Activated CD8-positive, alpha-beta memory T cell treated with anti-CD3 and anti-CD28 coated beads for 24 hours (primary cell): ENCODE data around the gene POLR3GL.

Source experiments
- DNase-seq: peaks from one replicate; pipeline ENCODE4 v3.0.0-alpha.2; 2020

Gene POLR3GL

DNA sequence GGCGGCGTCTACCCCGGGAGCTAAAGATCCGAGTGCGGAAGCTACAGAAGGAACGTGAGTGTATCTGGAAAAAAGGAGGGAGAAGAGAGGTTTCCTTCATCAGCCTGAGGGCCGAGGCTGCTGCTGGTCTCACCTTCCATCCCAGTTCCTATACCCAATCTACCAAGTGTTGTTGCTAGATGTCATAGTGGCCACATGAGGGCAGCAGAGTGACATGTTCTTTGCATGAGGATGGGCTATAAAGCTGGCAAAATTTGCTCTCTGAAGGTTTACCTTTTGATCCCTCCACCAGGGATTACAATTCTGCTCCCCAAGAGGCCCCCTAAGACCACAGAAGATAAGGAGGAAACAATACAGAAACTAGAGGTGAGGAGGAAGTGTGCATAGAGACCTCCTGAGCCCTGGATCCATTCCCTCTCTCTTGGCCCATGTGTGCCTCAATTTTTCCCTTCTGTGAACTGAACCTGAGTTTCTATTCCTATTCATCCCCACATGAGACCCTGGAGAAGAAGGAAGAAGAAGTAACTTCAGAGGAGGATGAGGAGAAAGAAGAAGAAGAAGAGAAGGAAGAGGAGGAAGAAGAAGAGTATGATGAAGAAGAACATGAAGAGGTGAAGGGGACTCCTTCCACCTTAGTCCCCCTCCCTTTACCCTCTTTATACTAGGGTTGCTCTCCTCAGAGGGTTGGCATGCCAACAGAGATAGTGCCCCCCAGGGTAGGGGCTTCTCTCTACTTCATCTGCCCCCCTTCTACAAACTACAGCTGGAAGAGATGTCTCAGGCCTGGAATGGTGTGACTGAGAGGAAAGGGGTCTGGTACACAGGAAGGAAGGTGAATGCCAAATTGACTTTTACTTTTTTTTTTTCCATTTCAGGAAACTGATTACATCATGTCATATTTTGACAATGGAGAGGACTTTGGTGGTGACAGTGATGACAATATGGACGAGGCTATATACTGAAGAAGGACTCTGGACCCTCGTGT is 13.3 kb downstream of the POLR3GL start:
- peak; percentile 79 for DNase-seq

DNA sequence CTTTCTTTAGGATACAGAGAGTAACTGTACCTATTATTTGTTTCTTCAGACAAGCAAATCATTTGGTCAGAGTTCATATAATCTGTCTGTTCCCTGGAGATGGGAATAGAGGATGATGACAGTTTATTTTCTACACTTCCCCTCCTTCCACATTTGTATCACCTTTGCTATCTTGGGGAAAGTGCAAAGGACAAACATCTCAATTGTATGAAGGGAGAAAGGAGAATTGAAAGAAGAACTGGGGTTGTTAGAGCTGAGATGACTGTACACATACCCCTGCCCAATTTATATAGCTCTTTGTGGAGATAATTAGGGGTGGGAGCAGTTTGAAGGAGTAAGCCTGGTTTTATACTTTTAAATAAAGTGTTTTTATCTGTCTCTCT is 14.0 kb downstream of the POLR3GL start:
- no peak for DNase-seq

DNA sequence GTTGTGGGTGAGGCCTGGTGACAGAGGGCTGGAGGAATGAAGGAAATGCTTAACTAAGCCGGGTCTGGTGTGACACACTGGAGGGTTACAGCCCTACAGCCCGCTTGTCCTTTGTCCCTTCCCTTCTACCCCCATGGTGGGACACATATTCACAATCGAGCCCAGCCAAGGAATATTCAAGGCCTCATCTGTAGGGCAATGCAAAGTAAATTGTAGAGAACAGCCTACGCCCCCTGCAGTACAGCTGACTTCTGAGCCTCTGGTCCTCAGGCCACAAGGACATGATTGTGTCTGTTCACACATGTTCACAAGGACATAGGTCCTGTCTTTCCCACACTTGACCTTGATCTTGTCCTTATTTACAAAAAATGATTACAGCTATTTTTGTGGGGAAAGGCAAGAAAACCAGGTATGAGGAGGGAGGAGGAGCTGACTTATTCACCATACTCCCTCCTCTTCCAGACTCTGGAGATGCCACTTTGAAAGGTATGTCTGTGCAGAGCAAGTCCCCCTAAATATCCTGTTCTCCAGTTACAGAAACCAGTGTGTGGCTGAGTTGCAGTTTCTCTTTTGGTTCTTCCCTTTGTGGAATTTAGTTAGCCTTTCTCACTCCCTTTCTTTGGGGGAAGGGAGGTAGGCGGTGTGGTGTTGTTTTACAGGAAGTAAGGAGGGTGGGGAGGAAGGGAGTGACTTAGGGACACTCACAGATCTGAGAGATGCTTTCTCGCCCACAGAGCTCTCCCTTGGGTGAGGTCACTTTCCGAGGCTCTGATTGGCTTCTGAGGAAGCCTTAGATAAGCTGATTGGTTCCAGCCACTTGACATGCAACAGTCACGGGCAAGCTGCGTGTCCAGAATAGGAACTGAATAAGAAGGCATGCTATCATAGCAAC is 14.6 kb downstream of the POLR3GL start:
- DNase-seq, result peak; percentile 84

DNA sequence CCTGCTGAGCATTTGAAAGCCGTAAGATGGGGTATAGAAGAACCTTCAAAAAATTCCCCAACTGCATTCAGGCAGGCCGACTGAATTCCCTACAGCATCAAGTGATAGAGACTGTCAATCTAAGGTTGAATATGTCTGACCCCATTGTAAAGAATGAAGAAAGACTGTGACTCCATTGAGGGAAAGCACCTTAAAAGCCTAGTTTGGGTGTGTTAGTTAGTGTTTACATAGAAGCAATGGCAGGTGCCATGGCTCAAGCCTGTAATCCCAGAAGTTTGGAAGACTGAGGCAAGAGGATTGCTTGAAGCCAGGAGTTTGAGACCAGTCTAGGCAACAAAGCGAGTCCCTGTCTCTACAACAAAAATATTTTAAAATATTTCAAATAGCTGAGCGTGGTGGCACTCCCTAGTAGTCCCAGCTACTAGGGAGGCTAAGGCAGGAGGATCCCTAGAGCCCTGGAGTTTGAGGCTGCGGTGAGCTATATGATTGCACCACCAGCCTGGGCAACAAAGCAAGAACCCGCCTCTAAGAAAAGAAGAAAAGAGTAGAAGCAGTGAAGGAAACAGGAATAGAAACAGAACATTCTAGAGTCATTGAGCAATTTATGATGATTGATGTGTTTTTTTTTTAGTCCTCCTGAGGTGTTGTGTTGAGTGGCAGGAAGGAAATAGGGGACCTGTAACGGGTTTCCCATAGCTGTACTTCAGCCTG is 15.4 kb downstream of the POLR3GL start:
- DNase-seq, result no peak

DNA sequence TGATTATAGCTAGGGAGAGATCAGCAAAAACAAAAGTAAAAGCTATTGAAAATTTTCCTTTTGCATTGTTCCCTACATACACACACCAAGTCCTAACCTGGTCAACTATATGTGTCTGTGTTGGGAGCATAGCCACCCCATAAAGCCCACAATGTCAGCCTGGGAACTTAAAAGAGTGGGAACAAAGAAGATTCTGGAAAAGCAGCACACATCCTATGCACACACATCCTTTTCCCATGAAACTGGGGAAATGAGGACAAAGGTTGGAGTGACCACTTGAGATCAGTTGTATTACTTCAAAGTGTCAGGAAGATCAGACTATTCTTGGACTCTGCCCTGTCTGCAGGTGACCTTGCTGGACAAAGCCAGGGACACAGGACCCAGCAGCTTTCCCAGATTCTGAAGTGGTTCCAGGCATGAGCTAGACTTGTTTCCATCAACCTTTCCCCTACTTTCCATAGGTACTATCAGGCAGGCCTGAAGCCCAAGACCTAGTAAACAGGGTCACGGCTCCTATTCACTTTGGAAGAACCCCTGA is 16.0 kb downstream of the POLR3GL start:
- no peak for DNase-seq

DNA sequence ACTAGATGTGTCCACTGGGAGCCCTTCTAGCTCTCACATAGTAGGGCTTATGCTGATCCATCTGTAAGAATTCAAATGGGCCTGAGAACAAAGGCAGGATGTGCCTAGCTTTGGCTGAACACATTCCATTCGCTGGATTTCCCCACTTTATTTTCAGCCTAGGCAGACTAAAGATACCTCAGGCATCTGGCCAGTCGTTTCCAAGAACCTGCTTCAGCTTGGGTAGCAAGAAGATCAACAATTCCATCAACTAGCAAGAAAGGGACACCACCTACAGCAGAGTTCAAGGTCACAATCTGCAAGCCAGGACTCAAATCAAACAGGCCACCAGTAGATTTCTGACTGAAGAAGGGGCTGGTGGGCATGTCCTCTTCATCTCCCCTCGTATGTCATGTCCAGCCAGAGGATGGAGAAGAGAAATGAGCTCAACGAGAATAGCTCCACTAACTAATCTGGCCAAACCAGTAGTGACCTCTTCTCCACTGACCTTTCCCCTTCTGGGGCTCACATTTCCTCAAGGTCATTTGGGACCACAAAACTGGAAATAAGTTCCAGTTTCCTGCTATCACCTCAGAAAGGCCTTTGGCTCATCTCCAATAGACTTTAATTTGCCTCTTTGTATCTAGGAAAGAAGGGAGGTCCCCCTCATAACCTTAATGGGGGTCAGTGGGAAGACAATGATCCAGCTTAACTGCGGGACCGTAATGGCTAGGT is 17.7 kb downstream of the POLR3GL start:
- DNase-seq, result no peak

DNA sequence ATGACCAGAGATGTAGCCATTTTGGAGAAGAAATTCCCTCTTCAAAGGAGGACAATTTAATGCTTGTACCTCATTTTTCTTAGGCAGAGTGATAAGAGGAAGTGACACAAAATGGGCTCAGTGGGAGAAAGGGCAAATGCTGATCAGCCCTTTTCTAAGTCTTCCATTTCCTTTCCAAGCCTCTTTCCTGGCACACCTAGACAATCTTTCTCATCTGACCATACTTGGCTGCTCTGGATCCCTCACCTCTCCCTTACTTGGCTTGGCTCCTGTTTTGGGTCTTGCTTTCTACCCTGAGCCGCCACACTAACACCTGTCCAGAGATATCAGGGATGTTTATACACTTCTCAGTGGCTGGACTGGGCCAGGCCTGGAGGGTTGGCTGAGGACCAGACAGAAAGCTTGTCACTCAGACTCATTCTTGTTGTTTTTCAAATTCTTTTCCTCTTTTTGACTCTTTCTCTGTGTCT is 18.8 kb downstream of the POLR3GL start:
- DNase-seq, result no peak

DNA sequence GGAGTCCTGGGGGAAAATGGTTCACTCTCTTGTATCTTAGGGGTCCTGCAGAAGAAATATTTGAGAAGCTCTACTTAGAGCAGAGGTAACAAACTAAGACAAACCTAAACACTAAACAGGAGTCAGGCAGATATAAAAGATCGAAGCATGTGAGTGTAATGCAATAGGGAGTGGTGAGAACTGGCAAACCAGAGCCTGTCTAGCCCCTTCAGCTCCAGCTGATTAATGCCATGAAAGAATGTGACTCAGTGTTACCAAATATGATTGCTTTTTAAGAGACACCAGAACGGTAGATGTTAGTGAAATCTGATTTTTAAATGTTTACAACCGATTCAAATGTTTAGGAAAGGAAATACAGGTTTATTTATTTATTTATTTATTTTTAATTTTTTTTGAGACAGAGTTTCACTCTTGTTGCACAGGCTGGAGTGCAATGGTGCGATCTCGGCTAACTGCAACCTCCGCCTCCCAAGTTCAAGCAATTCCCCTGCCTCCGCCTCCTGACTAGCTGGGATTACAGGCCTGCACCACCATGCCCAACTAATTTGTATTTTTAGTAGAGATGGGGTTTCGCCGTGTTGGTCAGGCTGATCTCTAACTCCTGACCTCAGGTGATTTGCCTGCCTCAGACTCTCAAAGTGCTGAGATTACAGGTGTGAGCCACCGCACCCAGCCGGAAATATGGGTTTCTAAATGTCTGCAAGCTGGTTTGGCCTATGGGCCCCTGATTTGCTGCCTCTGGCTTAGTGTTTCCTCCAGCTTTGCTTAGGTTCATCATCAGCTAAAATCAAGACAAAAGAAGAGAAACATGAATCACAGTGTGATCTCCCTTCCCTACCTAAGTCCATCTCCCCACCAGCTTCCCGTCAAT is 19.7 kb downstream of the POLR3GL start:
- no peak for DNase-seq

DNA sequence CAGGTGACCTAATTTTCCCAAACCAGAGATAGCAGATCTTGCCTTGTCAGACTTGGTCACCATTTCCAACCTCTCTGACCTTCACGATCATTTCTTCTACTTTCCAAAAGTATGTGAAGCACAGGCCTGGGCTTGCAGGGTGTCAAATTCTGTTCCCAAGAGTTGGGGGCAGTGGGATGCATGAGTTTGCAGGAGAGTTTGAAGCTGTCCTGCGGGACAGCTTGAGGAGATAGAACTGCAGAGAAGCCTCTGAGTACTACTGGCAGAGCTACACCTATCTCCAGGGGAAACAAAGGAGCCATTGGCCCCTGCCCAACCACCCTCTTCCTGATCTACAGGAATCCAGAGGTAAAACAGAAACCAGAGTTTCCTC is 20.6 kb downstream of the POLR3GL start:
- DNase-seq, result no peak

DNA sequence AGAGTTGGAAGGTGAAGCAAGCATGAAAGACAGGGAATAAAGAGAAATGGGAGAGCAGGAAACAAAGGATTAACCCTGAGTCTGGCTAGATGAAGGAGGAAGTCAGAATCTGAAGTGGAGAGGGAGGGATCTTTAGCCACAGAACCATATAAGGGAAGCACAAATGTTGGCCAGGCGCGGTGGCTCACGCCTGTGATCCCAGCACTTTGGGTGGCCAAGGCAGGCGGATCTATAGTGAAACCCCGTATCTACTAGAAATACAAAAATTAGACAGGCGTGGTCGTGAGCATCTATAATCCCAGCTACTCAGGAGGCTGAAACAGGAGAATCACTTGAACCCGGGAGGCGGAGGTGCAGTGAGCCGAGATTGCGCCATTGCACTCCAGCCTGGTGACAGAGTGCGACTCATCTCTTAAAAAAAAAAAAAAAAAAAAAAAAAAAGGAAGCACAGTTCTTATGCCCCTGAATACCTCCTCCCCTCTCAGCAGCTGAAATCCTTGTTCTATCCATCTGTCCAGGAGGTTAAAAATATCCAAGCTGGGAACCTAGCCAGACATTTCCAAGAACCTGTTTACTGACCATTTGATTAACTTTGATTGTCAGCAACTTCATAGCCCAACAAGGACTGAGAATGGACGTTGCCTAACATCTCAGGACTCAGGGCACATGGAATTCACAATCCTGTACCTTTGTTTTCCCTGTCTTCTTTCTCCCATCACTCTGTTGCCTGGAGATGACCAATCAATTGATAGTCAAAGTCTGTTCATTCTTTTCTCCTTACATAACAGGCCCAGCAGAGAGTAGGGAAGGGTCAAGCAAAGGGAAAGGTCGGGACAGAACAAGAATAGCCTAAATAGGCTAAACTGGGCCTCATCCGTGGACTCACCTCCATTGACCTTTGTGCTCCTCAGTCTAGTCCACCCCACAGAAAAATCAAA is 21.3 kb downstream of the POLR3GL start:
- no peak for DNase-seq

DNA sequence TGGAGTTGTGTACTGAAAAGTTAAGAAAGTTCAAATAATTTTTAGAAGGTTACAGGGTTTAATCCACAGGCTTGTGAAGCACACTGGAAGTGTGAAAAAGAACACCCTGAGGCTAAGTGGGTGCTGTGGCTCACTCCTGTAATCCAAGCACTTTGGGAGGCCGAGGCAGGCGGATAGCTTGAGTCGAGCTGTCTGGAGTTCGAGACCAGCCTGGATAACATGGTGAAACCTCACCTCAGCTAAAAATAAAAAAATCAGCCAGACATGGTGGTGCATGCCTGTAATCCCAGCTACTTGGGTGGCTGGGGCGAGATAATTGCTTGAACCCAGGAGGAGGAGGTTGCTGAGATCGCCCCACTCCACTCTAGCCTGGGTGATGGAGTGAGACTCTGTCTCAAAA is 22.1 kb downstream of the POLR3GL start:
- DNase-seq, result no peak

DNA sequence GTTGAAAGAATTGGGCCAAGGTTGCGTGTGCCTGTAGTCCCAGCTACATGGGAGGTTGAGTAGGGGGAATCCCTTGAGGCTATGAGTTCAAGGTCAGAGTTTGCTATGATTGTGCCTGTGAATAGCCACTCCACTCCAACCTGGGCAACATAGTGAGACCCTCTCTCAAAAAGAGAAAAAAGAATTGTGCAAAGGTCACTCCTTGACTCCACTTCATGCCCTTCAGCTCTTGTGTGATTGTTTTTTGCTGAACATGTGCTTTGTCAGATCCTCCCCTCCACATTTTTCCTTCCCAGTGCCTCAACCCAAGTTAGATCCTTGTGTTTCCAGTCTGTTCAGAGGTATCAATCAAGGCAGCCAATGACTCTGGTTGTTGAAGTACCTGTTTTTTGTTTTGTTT is 23.4 kb downstream of the POLR3GL start:
- no peak for DNase-seq

DNA sequence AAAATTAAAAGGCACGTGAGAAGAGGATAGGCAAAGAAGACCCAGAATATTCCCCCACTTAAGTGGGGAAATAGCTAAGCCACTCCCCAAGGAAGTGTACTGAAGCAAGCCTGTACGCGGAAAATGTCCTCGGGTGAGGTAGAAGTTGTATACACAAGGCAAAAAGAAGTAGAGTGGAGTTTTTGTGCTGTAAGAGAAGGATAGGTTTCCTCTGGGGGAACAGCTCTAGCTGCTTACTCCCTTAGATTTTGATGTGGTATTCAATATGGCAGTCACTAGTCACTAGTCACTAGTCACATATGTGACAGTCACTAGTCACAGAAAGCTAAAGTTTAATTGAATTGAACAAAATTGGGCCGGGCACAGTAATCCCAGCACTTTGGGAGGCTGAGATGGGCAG is 24.3 kb downstream of the POLR3GL start:
- DNase-seq, result no peak

DNA sequence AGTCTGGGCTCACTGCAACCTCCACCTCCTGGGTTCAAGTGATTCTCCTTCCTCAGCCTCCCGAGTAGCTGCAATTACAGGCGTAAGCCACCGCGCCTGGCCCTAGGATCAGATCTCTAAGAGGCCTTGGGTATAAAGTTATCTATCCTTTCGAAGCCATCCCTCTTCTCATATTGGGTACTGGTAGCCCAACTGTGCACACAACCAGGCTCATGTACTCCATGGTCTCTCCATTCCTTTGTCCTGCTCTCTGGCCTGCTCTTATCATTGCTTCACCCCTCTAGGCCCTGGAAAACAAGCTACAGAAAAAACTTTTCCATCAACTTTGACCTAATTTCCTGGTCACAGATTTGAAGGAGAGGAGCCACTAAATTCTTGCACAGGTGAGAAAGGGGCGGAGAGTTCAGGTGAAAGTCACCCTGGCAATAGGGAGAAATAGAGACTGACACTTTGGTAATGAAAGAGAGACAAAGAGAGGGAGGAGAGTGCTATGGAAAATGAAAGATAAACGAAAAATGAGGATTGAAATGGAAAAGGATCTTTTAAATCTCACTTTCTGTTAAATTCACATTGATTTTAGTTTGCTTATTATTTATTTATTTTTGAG is 25.9 kb downstream of the POLR3GL start:
- no peak for DNase-seq

DNA sequence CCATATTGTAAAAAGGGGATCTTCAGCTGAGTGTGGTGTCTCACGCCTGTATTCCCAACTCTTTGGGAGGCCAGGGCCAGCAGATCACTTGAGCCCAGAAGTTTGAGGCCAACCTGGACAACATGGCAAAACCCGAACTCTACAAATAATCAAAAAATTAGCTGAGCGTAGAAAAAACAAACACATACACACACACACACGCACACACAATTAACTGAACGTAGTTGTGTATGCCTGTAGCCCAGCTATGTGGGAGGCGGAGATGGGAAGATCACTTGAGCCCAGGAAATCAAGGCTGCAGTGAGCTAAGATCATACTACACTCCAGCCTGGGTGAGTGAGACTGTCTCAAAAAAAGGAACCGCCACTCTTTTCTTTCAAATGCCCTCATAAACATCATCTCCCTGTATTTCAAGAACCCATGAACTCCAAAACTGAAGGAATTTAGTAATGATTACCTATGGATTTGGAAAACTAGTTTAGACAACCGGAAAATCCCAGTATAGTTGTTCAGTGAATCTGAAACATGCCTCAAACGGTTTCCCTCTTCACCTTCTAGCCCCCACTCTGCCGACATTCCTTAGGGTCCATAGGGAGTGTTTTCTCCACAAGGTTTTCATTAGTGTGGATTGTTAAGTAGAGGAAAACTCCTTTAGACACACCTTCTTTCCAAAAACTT is 27.4 kb downstream of the POLR3GL start:
- no peak for DNase-seq

DNA sequence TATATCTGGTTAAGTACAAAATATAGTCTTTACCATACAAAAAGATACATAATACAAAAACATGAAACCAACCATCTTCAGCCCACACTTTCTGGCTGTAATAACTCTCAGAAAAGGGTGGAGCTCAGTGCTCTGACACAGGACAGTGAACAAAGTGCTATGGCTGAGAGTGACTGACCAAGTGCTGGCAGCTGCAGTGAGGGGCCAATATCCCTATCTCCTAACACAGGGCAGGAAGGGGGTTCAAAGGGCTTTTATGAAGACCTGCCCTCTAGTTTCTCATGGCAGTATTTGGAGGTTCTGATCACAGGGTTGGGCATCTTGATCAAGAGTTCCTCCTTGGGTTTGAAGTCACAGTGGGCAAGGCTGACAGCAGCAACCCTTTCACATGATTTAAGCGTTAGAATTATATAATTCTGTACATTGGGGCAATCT is 28.0 kb downstream of the POLR3GL start:
- no peak for DNase-seq

DNA sequence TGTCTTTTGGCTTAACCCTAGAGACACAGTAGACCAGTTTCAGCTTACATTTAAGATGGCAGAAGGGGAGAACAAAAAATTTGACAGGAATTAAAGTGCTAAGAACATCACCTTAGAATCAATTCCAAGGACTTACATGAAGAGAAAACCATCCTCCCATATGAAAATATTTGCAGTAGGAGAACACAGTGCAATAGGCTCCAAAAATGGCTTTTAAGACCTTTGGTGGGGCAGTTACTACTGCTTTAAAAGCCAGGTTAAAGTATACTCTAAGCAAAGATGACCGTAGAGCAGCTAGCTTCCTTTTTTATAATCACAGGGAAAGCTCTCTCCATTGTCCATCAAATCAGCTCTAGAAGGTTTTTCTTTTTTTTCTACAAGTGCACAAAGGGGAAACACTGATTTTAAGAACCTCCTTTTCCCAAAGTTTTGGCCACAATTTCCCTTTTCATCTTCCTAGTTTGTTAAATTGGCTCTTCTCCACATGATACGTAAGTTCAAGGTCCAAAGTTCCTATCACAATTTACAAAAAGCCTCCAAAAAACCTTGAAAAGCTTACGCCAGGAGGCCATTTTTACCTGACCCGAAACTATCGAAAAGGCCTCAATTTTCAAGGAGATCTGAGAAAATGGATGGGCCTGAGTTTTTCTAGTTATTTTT is 28.6 kb downstream of the POLR3GL start:
- DNase-seq, result no peak
